ENCODE data around the gene CSNK2A1.
"Not testable (repeated sequence)": the region's sequence is repeated elsewhere in the genome, so short reads cannot be mapped to it uniquely, and the experiment has no call there.

CSNK2A1 gene

GRCh38 chr20:460180-460579 lies 83.4 kb downstream of the CSNK2A1 start:
- peak; percentile 18 for DNase-seq (ENCODE audit: low spot score)

GRCh38 chr20:458776-459175 lies 84.8 kb downstream of the CSNK2A1 start:
- no peak for DNase-seq (ENCODE audit: low spot score)

DNA sequence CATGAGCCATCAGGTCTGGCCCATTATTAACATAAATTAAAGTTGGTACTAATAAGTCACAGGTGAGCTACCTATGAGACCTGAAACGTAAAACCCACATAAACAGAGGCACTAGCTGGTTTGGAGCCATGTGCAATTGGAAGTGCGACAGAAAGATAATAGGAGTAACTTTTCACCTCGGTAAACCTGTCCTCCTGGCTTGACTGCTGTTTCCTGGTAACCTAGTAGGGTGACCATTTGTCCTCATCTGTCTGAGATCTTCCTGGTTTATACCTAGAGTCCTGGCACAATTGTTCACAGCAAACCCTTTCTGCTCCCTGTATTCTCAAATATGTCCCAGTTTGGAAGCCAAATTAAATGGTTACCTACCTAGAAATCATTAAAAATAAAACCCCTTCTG lies 88.6 kb downstream of the CSNK2A1 start:
- DNase-seq (ENCODE audit: low spot score) = no peak

- DNase-seq (ENCODE audit: low spot score) = not testable (repeated sequence)
Measured at GRCh38 chr20:452021-452420, 91.6 kb downstream of the CSNK2A1 start.

- no peak for DNase-seq (ENCODE audit: low spot score)
Measured at GRCh38 chr20:445514-446336, 97.9 kb downstream of the CSNK2A1 start.

DNA sequence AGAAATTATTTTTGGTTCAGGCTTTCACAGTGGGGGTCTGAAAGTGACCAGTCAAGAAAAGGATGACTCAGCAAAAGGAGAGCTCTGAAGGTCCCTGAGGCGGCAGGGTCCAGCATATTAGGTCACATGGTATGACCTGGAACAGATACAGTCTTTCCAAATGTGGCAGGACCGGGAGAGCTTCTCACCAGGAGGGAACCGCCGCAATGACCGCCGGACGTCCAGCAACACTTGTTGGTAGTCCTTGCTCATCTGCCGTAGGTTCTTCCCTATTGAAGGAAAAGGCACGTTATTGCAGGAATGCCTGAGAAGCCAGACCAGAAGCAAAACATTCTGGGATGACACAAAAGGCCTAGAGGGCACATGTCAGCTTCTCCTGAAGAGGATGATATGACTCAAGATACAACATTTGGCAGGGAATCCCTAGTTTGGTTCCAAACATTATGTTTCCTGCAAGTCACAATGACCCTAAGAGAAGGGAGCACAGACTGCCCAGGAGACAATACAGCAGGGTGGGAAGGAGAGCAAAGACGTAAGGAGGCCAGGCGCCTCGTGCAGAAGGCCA lies 98.6 kb downstream of the CSNK2A1 start:
- DNase-seq (ENCODE audit: low spot score) = no peak

GRCh38 chr20:444117-444516 lies 99.5 kb downstream of the CSNK2A1 start:
- no peak for DNase-seq (ENCODE audit: low spot score)

- DNase-seq (ENCODE audit: low spot score) = no peak
Measured at GRCh38 chr20:443223-443775, 100.3 kb downstream of the CSNK2A1 start.

DNA sequence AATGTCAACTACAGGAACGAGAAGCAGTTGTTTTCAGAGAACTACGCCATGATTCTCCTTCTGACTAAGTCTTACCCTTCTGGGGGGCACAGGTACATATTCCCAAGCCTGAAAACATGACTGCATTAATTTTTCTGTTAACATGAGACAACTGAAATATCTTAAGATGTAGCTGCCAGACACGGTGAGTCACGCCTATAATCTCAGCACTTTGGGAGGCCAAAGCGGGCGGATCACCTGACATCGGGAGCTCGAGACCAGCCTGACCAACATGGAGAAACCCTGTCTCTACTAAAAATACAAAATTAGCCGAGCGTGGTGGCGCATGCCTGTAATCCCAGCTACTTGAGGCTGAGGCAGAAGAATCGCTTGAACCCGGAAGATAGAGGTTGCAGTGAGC lies 103.0 kb downstream of the CSNK2A1 start:
- no peak for DNase-seq (ENCODE audit: low spot score)

DNA sequence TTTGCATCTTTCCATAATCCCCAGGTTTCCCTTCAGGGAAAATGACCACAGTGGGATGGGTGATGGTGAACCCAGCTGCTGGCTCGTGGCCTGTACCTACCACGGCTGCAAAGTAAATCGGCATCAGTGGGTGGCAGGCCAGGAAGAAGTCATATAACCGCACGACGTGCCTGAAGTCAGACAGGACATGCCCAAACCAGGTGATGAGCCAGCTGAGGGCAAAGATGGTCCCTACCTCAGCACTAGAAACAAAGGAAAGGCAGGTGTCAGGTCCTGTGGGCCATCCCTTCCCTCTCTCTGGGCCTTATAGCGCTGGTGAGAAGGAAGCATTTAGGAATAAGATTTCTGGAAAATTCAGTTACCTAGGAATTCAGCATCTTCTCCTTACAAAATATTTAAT lies 103.4 kb downstream of the CSNK2A1 start:
- no peak for DNase-seq (ENCODE audit: low spot score)

DNA sequence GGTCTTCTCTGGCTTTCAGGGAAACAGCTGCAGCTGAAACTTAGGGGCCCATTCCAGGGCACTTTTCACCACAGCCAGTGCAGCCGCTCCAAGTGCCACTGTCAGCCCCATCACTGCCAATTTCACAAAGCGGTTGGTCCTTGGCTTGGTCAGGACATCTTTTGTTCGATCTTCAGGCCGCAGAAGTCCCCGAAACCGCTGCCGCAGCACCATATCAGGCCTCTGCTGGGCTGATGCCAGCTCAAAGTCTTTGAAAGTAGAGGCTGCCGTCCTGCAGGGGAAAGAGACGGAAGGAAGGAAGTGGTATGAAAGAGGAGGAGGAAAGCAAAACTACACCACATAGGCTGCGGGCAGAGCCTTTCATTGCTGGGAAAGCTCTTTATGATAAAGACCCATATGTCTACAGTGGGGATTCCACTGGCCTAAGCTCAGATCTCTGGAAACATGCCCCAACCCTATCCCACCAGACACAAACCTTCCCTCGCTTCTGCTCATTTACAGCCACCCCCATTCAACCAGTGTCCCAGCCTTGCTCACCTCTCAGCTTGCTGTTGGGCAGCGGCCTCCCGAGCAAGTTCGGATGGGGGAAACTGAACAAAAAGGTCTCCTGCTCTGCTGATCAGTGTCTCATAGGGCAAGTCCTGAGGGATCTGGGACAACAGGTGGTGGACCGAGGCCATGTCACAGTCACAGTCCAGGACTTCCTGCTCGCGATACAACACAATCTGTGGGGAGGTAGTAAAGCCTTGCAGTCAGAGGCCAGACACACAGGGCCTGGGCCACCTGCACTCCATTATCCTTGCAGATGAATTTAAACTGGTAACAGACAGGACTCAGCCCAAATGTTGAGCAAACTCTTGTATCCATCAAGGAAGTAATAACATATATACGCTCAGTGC lies 104.8 kb downstream of the CSNK2A1 start:
- DNase-seq (ENCODE audit: low spot score) = no peak

GRCh38 chr20:437787-438486 lies 105.7 kb downstream of the CSNK2A1 start:
- DNase-seq (ENCODE audit: low spot score) = no peak

DNA sequence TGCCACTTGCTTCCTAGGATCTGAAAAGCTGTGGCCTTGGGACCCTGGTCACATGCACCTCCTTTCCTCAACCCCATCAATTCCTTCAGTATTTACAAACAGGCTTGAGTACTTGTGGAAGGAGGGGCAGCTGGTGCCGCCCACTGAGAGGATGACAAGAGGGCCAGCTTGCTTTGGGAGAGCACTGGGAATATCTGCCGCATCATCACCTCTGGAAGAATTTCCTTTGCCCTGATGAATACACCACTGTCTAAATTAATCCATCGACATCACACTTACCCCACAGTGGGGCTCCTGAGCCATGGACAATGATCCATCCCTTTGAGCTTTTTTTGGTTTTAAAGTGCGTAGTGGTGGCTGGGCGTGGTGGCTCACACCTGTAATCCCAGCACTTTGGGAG lies 107.1 kb downstream of the CSNK2A1 start:
- DNase-seq (ENCODE audit: low spot score) = no peak

DNA sequence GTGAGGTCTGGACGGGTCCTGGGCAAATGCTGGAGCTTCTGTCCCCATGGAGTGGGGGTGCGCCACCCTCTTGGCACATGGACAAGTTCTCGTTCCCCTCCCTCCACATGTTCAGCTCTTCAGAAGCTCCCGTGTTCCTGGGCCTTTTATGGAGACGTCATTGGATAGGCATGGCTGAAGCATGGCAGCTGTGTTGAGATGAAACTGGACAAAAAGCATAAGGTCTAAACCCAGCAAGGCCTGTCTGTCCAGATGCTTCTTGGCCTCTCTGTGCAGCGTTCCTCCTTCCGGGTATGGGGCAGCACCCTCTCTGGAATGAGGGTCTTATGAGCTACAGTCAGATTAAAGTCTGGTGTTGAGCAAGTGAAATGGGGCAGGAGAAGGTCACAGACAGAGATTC lies 108.0 kb downstream of the CSNK2A1 start:
- DNase-seq (ENCODE audit: low spot score) = no peak

DNA sequence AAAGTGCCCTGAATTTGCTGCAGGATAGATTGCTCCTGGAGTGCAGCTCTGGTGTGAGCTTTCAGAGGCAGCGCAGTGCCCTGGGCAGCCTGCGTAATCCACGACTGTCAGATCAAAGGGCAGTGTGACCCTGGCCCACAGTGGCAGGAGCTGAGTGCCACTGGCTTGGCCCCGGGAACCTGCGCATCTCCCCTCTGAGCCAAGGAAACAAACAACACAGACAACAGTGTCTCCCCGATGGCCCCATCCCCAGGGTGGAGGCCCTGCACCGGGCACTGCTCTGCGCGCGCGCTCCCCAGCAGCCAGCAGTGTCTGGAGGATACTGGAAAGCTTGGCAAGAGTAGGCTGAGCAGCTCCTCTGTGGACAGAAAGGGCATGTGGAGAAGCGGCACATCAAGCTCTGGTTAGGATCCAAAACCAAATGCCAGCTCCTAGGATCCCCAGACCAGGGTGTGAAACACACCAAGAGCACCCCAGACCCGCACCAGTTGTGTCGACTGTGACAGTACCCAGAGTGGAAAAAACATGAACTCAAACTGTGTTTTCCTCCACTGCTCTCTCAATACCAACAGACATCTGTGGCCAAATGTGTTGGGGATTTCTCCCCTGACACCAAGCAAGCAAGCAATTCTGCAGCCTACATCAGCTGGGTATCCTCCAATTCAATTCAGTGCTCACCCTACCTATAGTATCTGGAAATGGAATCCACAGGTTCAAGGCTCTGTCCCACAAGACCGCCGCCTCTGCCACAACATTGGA lies 108.8 kb downstream of the CSNK2A1 start:
- DNase-seq (ENCODE audit: low spot score) = no peak

GRCh38 chr20:434221-434620 lies 109.4 kb downstream of the CSNK2A1 start:
- DNase-seq (ENCODE audit: low spot score) = no peak

- no peak for DNase-seq (ENCODE audit: low spot score)
Measured at GRCh38 chr20:433300-433975, 110.2 kb downstream of the CSNK2A1 start.

GRCh38 chr20:432677-433299 lies 110.8 kb downstream of the CSNK2A1 start:
- no peak for DNase-seq (ENCODE audit: low spot score)

DNA sequence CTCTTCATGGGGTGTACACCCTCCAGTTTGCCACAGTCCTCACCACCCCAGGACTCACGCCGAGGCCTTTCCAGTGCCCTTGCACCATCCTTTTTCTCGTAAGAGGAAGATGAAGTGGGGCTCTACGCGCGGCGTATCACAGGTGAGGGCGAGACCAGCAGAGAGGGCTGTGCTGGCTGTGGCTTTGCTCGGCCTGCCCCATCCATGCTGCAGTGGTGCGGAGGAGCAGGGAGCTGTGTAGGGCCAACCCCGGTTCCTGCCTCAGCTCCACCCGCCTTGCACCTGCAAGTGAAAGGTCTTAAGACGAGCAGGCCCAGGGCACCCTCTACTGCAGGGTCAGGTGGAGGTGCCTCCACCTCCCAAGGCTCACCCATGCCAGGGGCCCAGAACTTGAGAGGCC lies 111.4 kb downstream of the CSNK2A1 start:
- DNase-seq (ENCODE audit: low spot score) = no peak
